GM12875 (cell line): ENCODE data around the gene BNC2.

Experiments
- H3K4me3 ChIP-seq: one replicate; pipeline ENCODE4 v1.5.1; 2011; ENCODE audit warnings: low read depth, low read length, control low read depth
- TF ChIP-seq, protein P1 (sequence below): IDR thresholded peaks from 2 replicates; pipeline ENCODE4 v1.5.1; 2011; ENCODE audit warnings: low read depth, mild to moderate bottlenecking, control low read depth, inconsistent platforms, low read length, moderate library complexity, borderline replicate concordance; ENCODE audit not compliant: insufficient read depth

Gene BNC2

DNA sequence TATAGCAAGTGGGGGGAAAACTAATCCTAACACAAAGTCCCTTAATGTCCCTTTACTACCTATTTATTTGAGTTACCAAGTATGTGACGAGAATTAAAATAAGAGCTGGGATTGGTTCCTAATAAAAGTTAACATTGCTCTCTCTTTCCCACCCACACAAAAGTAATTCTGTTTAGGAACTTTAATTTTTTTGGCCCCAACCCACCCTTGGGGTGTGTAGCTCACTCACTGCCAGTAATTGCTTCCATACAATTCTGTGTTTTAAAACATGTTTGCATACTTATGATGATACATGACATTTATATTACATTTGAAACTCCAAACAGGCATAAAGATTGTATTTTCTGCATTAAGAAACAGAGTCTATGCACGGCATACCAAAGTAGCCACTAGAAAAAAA, 106.5 kb downstream of the BNC2 start:
- TF ChIP-seq, protein P1, sequence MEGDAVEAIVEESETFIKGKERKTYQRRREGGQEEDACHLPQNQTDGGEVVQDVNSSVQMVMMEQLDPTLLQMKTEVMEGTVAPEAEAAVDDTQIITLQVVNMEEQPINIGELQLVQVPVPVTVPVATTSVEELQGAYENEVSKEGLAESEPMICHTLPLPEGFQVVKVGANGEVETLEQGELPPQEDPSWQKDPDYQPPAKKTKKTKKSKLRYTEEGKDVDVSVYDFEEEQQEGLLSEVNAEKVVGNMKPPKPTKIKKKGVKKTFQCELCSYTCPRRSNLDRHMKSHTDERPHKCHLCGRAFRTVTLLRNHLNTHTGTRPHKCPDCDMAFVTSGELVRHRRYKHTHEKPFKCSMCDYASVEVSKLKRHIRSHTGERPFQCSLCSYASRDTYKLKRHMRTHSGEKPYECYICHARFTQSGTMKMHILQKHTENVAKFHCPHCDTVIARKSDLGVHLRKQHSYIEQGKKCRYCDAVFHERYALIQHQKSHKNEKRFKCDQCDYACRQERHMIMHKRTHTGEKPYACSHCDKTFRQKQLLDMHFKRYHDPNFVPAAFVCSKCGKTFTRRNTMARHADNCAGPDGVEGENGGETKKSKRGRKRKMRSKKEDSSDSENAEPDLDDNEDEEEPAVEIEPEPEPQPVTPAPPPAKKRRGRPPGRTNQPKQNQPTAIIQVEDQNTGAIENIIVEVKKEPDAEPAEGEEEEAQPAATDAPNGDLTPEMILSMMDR = no peak
- H3K4me3 ChIP-seq = no peak overlapping the region

GRCh38 chr9:16755467-16756160, 114.9 kb downstream of the BNC2 start:
- TF ChIP-seq, protein P1 = no peak
- no peak overlapping the region for H3K4me3 ChIP-seq

GRCh38 chr9:16754662-16755061, 115.8 kb downstream of the BNC2 start:
- no peak overlapping the region for H3K4me3 ChIP-seq
- TF ChIP-seq, protein P1 = no peak

DNA sequence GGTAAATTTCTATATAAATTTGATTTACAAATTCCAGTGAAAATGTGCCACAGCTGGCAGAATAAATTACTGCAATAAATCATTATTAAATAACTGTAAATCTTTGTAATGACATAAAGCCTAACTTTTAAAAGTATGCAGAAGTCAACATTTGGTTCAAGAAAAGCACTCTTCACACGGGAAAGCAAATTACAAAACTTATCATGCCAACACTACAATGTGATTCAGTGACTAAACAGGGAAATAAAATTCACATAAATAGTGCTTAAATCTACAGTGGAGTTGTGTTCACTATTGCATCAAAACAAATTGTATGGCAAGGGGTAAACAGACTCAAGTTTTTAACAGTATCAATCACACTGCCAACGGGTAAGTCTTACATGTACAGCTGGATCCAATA, 117.2 kb downstream of the BNC2 start:
- TF ChIP-seq, protein P1 = no peak
- H3K4me3 ChIP-seq = no peak overlapping the region

- TF ChIP-seq, protein P1 = no peak
- H3K4me3 ChIP-seq = no peak overlapping the region
Observed at GRCh38 chr9:16752601-16753000, 117.9 kb downstream of the BNC2 start.

DNA sequence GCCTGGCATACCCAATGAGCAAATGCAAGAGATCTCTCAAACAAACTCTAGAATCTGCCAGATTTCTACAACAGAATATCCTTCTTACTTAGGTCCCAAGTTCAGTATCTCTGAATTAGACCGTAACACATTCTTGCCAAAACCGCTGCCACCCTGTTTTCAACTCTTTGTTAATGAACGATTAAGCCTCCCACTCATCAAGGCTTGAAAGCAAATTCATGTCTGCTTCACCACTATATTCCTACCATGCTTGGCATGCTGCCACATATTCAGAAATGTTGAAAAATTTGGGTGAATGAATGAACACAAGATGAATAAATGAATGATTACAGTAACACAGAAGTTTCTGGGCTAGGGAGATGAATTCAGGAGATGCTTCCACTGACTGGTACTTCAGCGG, 119.9 kb downstream of the BNC2 start:
- TF ChIP-seq, protein P1 = no peak
- no peak overlapping the region for H3K4me3 ChIP-seq

DNA sequence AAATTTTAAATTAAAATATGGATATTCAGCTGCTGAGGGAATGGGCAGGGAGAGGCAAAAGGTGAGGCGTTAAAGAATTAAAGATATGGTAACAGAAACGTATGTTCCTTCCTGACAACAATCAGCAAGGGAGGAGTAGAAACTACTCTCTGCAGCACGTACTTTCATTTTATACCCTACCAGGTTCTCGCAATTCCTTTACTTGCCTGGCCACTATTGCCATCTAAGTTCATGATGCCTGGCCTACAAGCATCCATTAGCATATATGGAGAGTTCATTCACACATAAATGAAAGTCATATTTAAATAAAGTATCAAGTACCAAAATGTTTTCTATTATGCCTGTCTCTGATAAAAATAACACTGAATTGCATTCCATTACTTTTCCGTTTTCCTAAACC, 125.1 kb downstream of the BNC2 start:
- TF ChIP-seq, protein P1 = no peak
- H3K4me3 ChIP-seq = no peak overlapping the region
